Ovary (tissue), 3 donors: ENCODE results near the gene ZNF326.

ENCODE experiments used
- EP300 ChIP-seq: sonication (generic); formaldehyde crosslinking; IDR thresholded peaks from one replicate; pipeline ENCODE4 v1.6.1; 2017; ENCODE audit warnings: antibody characterized with exemption
- TF ChIP-seq, protein P1 (sequence below), 3 donors: fragments of 450-650 bp in 2 of 3; fragments of 200-600 bp in 1 of 3; IDR thresholded peaks; one replicate each; pipeline versions ENCODE4 v1.5.1 to v1.8.0; 2016 to 2022; ENCODE audit warnings: antibody characterized with exemption in 3 of 3, mild to moderate bottlenecking in 1 of 3
- donor health status: DM: no; HTN: no; CAD: no.

GRCh38 chr1:90012300-90012699 lies 17.4 kb downstream of the ZNF326 start:
- TF ChIP-seq, protein P1, sequence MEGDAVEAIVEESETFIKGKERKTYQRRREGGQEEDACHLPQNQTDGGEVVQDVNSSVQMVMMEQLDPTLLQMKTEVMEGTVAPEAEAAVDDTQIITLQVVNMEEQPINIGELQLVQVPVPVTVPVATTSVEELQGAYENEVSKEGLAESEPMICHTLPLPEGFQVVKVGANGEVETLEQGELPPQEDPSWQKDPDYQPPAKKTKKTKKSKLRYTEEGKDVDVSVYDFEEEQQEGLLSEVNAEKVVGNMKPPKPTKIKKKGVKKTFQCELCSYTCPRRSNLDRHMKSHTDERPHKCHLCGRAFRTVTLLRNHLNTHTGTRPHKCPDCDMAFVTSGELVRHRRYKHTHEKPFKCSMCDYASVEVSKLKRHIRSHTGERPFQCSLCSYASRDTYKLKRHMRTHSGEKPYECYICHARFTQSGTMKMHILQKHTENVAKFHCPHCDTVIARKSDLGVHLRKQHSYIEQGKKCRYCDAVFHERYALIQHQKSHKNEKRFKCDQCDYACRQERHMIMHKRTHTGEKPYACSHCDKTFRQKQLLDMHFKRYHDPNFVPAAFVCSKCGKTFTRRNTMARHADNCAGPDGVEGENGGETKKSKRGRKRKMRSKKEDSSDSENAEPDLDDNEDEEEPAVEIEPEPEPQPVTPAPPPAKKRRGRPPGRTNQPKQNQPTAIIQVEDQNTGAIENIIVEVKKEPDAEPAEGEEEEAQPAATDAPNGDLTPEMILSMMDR (IDR thresholded peaks at IDR 0.05) = no peak
- no peak for TF ChIP-seq EP300
